Nephron progenitor cell (in vitro differentiated cells): ENCODE measurements around the gene LIN37.
"Not testable (repeated sequence)": the region's sequence is repeated elsewhere in the genome, so short reads cannot be mapped to it uniquely, and the experiment has no call there.

Experiments used
- DNase-seq: peaks from one replicate; pipeline ENCODE4 v3.0.0; 2021
- H3K27ac Mint-ChIP-seq: 2 replicates; pipeline ENCODE4 v1.8.0; 2021; ENCODE audit warnings: mild to moderate bottlenecking, moderate library complexity, mixed read lengths
- H3K27me3 Mint-ChIP-seq: 2 replicates; pipeline ENCODE4 v1.8.0; 2021; ENCODE audit warnings: mild to moderate bottlenecking, low read depth, mixed read lengths; ENCODE audit not compliant: poor library complexity
- H3K36me3 Mint-ChIP-seq: 2 replicates; pipeline ENCODE4 v1.8.0; 2021; ENCODE audit warnings: low read depth, mixed read lengths
- H3K4me1 Mint-ChIP-seq: 2 replicates; pipeline ENCODE4 v1.8.0; 2021; ENCODE audit warnings: mixed read lengths
- H3K4me3 Mint-ChIP-seq: 2 replicates; pipeline ENCODE4 v1.8.0; 2021; ENCODE audit warnings: mild to moderate bottlenecking, moderate library complexity, mixed read lengths
- H3K9me3 Mint-ChIP-seq: 2 replicates; pipeline ENCODE4 v1.8.0; 2021; ENCODE audit warnings: mild to moderate bottlenecking, moderate library complexity, mixed read lengths
- CTCF ChIP-seq: fragments of 200-600 bp; sonication (generic); IDR thresholded peaks from 2 replicates; pipeline ENCODE4 v1.5.0; 2021; ENCODE audit warnings: antibody characterized with exemption

Gene LIN37

GRCh38 chr19:35722897-35723296, 25.5 kb upstream of the LIN37 start:
- TF ChIP-seq CTCF: no peak
- DNase-seq: no peak
- H3K27me3 Mint-ChIP-seq: peaks cover 3% of the 10 kb centered on the region
- no peak overlapping the region for H3K4me3 Mint-ChIP-seq
- H3K36me3 Mint-ChIP-seq: peaks cover 24% of the 10 kb centered on the region
- no peaks in the 10 kb centered on the region for H3K9me3 Mint-ChIP-seq
- peaks cover 15% of the 10 kb centered on the region for H3K4me1 Mint-ChIP-seq
- H3K27ac Mint-ChIP-seq: no peak overlapping the region

- H3K4me3 Mint-ChIP-seq: no peak overlapping the region
- H3K4me1 Mint-ChIP-seq: peaks cover 15% of the 10 kb centered on the region
- no peaks in the 10 kb centered on the region for H3K9me3 Mint-ChIP-seq
- H3K27me3 Mint-ChIP-seq: peaks cover 3% of the 10 kb centered on the region
- TF ChIP-seq CTCF: no peak
- peaks cover 30% of the 10 kb centered on the region for H3K36me3 Mint-ChIP-seq
- DNase-seq: no peak
- no peak overlapping the region for H3K27ac Mint-ChIP-seq
These were observed 24.7 kb upstream of the LIN37 start for GRCh38 chr19:35723671-35724070.

- peaks cover 10% of the 10 kb centered on the region for H3K4me1 Mint-ChIP-seq
- H3K27ac Mint-ChIP-seq, H3K9me3 Mint-ChIP-seq, H3K27me3 Mint-ChIP-seq, H3K4me3 Mint-ChIP-seq, DNase-seq: not testable (repeated sequence)
- peaks cover 33% of the 10 kb centered on the region for H3K36me3 Mint-ChIP-seq
These were observed 24.2 kb upstream of the LIN37 start for GRCh38 chr19:35724132-35724531.

GRCh38 chr19:35724560-35724959, 23.8 kb upstream of the LIN37 start:
- Mint-ChIP-seq H3K27me3 (peaks cover under 1% of the 10 kb centered on the region), H3K4me3 (no peak overlapping the region), H3K27ac (no peak overlapping the region), H3K4me1 (peaks cover 6% of the 10 kb centered on the region), H3K9me3 (no peaks in the 10 kb centered on the region), H3K36me3 (peaks cover 37% of the 10 kb centered on the region)
- no peak for TF ChIP-seq CTCF
- DNase-seq: no peak

- DNase-seq: no peak
- Mint-ChIP-seq H3K4me3 (no peak overlapping the region), H3K36me3 (peaks cover 41% of the 10 kb centered on the region), H3K27ac (no peak overlapping the region), H3K27me3 (no peaks in the 10 kb centered on the region), H3K9me3 (no peaks in the 10 kb centered on the region), H3K4me1 (peaks cover under 1% of the 10 kb centered on the region)
- TF ChIP-seq CTCF: no peak
These were observed 23.0 kb upstream of the LIN37 start for GRCh38 chr19:35725216-35725861.

- DNase-seq: no peak
- no peaks in the 10 kb centered on the region for H3K9me3 Mint-ChIP-seq
- H3K36me3 Mint-ChIP-seq: peaks cover 49% of the 10 kb centered on the region
- no peak for TF ChIP-seq CTCF
- no peaks in the 10 kb centered on the region for H3K4me1 Mint-ChIP-seq
- H3K27me3 Mint-ChIP-seq: no peaks in the 10 kb centered on the region
- no peak overlapping the region for H3K4me3 Mint-ChIP-seq
- H3K27ac Mint-ChIP-seq: no peak overlapping the region
These were observed 21.1 kb upstream of the LIN37 start for GRCh38 chr19:35727053-35727955.
